Heart left ventricle (tissue), 16 donors: Measurements from ENCODE around the gene ZBTB21. TPM values are rescaled to one million over a fixed set of nuclear protein-coding genes. Genes with fewer than 3 reads are reported as not detected.

Experiments
- ATAC-seq, 4 donors: fragments of 200-7000 bp; cut with Tn5 transposase; one replicate each; pipeline ENCODE4 v1.9.1; 2020 to 2022; ENCODE audit warnings: moderate library complexity in 4 of 4, mild to moderate bottlenecking in 3 of 4, moderate number of reproducible peaks in 1 of 4
- DNase-seq, 5 donors: peaks; one replicate each; pipeline ENCODE4 v3.0.0-alpha.2; 2020
- H3K27ac ChIP-seq, 12 donors: fragments of 200-600 bp; sonication (generic) in 4 of 12; one replicate each; pipeline versions ENCODE4 v1.5.0 to v1.8.0; 2016 to 2022; ENCODE audit warnings: mild to moderate bottlenecking in 2 of 12
- H3K27me3 ChIP-seq, 9 donors: fragments of 200-600 bp; sonication (generic) in 2 of 9; one replicate each; pipeline versions ENCODE4 v1.5.1 to v1.8.0; 2016 to 2022; ENCODE audit warnings: mild to moderate bottlenecking in 3 of 9
- H3K36me3 ChIP-seq, 9 donors: fragments of 200-600 bp; sonication (generic) in 2 of 9; one replicate each; pipeline versions ENCODE4 v1.5.0 to v1.8.0; 2018 to 2022; ENCODE audit warnings: mild to moderate bottlenecking in 2 of 9
- H3K4me1 ChIP-seq, 12 donors: fragments of 200-600 bp; sonication (generic) in 4 of 12; one replicate each; pipeline versions ENCODE4 v1.5.0 to v1.8.0; 2016 to 2022; ENCODE audit warnings: mild to moderate bottlenecking in 3 of 12
- H3K4me3 ChIP-seq, 12 donors: fragments of 200-600 bp; sonication (generic) in 4 of 12; one replicate each; pipeline versions ENCODE4 v1.5.0 to v1.8.0; 2017 to 2022; ENCODE audit warnings: mild to moderate bottlenecking in 9 of 12, moderate library complexity in 4 of 12
- H3K9me3 ChIP-seq, 12 donors: fragments of 200-600 bp; sonication (generic) in 4 of 12; one replicate each; pipeline versions ENCODE4 v1.5.0 to v1.8.0; 2016 to 2022; ENCODE audit warnings: mild to moderate bottlenecking in 1 of 12
- POLR2A ChIP-seq, 2 donors: fragments of 450-650 bp; IDR thresholded peaks; one replicate each; pipeline ENCODE4 v1.6.1; 2017; ENCODE audit warnings: antibody characterized with exemption in 2 of 2, mild to moderate bottlenecking in 2 of 2, moderate library complexity in 2 of 2
- WGBS, 4 donors: extraction: QIAGEN DNeasy Blood & Tissue Kit in 2 of 4; methylation state at CpG; one replicate each; pipeline versions ENCODE4 v1.1.5 to v1.1.7; 2013 to 2018; 5-methylcytosine and 5-hydroxymethylcytosine counted together
- intact Hi-C, 10 donors: fragments of 100-400 bp; cut with DNase I; formaldehyde crosslinking; loops; one replicate each; pipeline versions ENCODE4 v1.11.1 to v1.14.2; 2022
- polyA plus RNA-seq, 2 donors: library from polyadenylated mRNA; stranded (reverse); fragments of 200-250 nt; gene quantifications; one replicate each; pipeline ENCODE4 v1.2.3, GENCODE V29; 2013
- total RNA-seq, 9 donors: library from RNA; depleted of rRNA in 2 of 9; stranded (reverse); fragments of >200 nt in 2 of 9; fragmentation: NEBNext Ultra II Directional in 3 of 9; extraction: Animal tissue kit (Norgen Biotek cat#: 25700) in 3 of 9; gene quantifications; one replicate each; pipeline versions ENCODE4 v1.1.0 to v1.2.4, GENCODE V29; 2016 to 2023
- TF ChIP-seq, protein P1 (sequence below), 12 donors: fragments of 200-600 bp; sonication (generic) in 4 of 12; IDR thresholded peaks; one replicate each; pipeline versions ENCODE4 v1.5.0 to v1.8.0; 2018 to 2022; ENCODE audit warnings: antibody characterized with exemption in 12 of 12, mild to moderate bottlenecking in 5 of 12
- donor health status: ischemic (EF 13 %, LVEDD 7.1; RV severe dilation, severe dysfunction).
- donor health status: healthy with polysubstance abuse.
- donor health status: DM: no; HTN: yes; CAD: no.
- donor health status: DM: no; HTN: no; CAD: no.
- donor health status: ischemic (EF 25% LVEDD 6.9; RV normal size, moderate dysfunction).
- donor health status: ischemic (EF 25% LVEDD 5.7; RV mildly dilated, moderate dysfunction).
- donor health status: healthy.
- donor health status: DM: yes; HTN: yes; CAD: no.
- donor health status: ischemic (EF 35%, LVEDD 5.7; RV mildly dilated, moderate dysfunction).
- donor health status: nonischemic (EF 11% LVEDD 7.7; RV severe dilation, severe dysfunction).
- donor health status: DM: yes; HTN: yes; CAD: no.
- donor health status: PGD.
- donor health status: ischemic (EF 29% LVEDD 5.4; RV normal size, mild dysfunction).
- donor health status: nonischemic (EF 23%, LVEDD 6.1; RV moderate dilation, normal function).

ZBTB21 gene
- total and polyA plus RNA-seq, 11 donors: 1.2 to 10.2 (median 6.1) TPM

- ATAC-seq (no peak), DNase-seq (no peak)
- WGBS, 4 donors: 88 to 90% (median 89%) methylated on average over 14 of the region's 14 CpGs
- Histone ChIP-seq H3K27me3 (no peaks in the 10 kb centered on the region), H3K4me1 (peaks cover 0 to 3% (median 0%) of the 10 kb centered on the region in 12 donors), H3K36me3 (peaks cover 0 to 42% (median 11%) of the 10 kb centered on the region in 9 donors), H3K9me3 (no peaks in the 10 kb centered on the region), H3K27ac (no peak overlapping the region), H3K4me3 (no peak overlapping the region)
- intact Hi-C loops: loop anchor here in 3 of 10 donors (10.0 kb wide), 3 partner anchors 68 to 232 kb away; partner anchors contain the start of gene PRDM15 (in 1 of the 3)
- TF ChIP-seq, protein P1, sequence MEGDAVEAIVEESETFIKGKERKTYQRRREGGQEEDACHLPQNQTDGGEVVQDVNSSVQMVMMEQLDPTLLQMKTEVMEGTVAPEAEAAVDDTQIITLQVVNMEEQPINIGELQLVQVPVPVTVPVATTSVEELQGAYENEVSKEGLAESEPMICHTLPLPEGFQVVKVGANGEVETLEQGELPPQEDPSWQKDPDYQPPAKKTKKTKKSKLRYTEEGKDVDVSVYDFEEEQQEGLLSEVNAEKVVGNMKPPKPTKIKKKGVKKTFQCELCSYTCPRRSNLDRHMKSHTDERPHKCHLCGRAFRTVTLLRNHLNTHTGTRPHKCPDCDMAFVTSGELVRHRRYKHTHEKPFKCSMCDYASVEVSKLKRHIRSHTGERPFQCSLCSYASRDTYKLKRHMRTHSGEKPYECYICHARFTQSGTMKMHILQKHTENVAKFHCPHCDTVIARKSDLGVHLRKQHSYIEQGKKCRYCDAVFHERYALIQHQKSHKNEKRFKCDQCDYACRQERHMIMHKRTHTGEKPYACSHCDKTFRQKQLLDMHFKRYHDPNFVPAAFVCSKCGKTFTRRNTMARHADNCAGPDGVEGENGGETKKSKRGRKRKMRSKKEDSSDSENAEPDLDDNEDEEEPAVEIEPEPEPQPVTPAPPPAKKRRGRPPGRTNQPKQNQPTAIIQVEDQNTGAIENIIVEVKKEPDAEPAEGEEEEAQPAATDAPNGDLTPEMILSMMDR (IDR thresholded peaks at IDR 0.05): no peak
- no peak for TF ChIP-seq POLR2A (IDR thresholded peaks at IDR 0.05)
Measured at GRCh38 chr21:42002421-42002958, 7.7 kb downstream of the ZBTB21 start.

GRCh38 chr21:42001781-42002180 lies 8.4 kb downstream of the ZBTB21 start:
- Histone ChIP-seq H3K4me1 (peaks cover 0 to 3% (median 0%) of the 10 kb centered on the region in 12 donors), H3K27ac (no peak overlapping the region), H3K27me3 (no peaks in the 10 kb centered on the region), H3K9me3 (no peaks in the 10 kb centered on the region), H3K36me3 (peaks cover 0 to 35% (median 17%) of the 10 kb centered on the region in 9 donors), H3K4me3 (no peak overlapping the region)
- TF ChIP-seq, protein P1 (IDR thresholded peaks at IDR 0.05): no peak
- no peak for TF ChIP-seq POLR2A (IDR thresholded peaks at IDR 0.05)
- intact Hi-C loops: loop anchor here in 3 of 10 donors (10.0 kb wide), 3 partner anchors 67 to 233 kb away; partner anchors contain the start of gene PRDM15 (in 1 of the 3)
- DNase-seq (no peak), ATAC-seq (no peak)
- 90 to 100% (median 94%) methylated on average over 2 of the region's 2 CpGs for WGBS, 4 donors

DNA sequence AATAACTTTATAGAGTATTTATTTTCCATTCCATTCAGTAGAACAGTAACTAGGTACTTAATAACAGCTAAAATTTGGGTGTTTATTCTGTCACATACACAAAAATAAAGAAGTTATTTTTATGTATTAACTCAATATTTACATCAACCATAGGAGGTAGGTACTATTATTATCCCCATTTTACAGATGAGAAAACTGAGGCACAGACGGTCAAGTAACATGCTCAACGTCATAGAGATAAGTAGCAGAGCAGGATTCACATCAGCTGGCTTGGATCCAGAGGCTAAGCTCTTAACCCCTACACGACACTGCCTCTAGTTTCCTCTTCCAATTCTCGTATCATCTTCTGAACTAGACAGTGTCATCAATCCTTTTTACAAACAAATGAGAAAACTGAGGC lies 9.3 kb downstream of the ZBTB21 start:
- no peaks in the 10 kb centered on the region for H3K27me3 ChIP-seq
- H3K36me3 ChIP-seq: peaks cover 0 to 34% (median 19%) of the 10 kb centered on the region in 9 donors
- no peak for TF ChIP-seq POLR2A (IDR thresholded peaks at IDR 0.05)
- TF ChIP-seq, protein P1 (IDR thresholded peaks at IDR 0.05): no peak
- DNase-seq (no peak), ATAC-seq (no peak)
- no peak overlapping the region for H3K4me3 ChIP-seq
- H3K9me3 ChIP-seq: no peaks in the 10 kb centered on the region
- 88 to 92% (median 90%) methylated on average over 4 of the region's 4 CpGs for WGBS, 4 donors
- peaks cover 0 to 3% (median 0%) of the 10 kb centered on the region in 12 donors for H3K4me1 ChIP-seq
- no peak overlapping the region for H3K27ac ChIP-seq
- intact Hi-C loops: loop anchor here in 3 of 10 donors (10.0 kb wide), 3 partner anchors 66 to 234 kb away; partner anchors contain the start of gene PRDM15 (in 1 of the 3)

DNA sequence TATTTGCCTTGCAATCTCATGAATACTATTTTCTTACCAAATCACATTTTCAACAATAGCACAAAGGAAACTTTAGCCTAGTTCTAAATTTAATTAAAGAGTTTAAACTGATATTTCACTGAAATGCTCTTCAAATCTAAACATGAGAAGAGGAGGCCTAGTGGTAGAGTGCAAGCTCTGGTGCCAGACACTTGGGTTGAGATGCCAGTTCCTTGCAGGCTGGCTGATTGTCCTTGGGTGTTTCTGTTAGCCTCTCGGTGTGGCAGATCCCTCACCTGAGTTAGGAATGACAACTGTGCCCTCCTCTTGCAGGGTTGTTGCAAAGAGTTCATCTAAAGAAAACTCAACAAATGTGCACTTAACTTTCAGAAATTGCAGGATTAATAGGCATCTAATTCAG lies 12.5 kb downstream of the ZBTB21 start:
- Histone ChIP-seq H3K27me3 (no peaks in the 10 kb centered on the region), H3K9me3 (peaks cover 0 to 4% (median 0%) of the 10 kb centered on the region in 12 donors), H3K4me3 (no peak overlapping the region), H3K4me1 (peaks cover 0 to 5% (median 0%) of the 10 kb centered on the region in 12 donors), H3K36me3 (peaks cover 0 to 49% (median 41%) of the 10 kb centered on the region in 9 donors), H3K27ac (no peak overlapping the region)
- DNase-seq (no peak), ATAC-seq (no peak)
- WGBS, 4 donors: 95 to 100% (median 97%) methylated on average over 1 of the region's 1 CpG
- no peak for TF ChIP-seq POLR2A (IDR thresholded peaks at IDR 0.05)
- TF ChIP-seq, protein P1 (IDR thresholded peaks at IDR 0.05): no peak
- intact Hi-C loops: no loop called here
